HepG2 (cell line): Measurements from ENCODE around the gene CTRB2. TPM values are rescaled to one million over a fixed set of nuclear protein-coding genes. Genes with fewer than 3 reads are reported as not detected.
"Not testable (repeated sequence)": the region's sequence is repeated elsewhere in the genome, so short reads cannot be mapped to it uniquely, and the experiment has no call there.

Experiments used
- ATAC-seq: fragments of 200-7000 bp; cut with Tn5 transposase; 3 replicates; pipeline ENCODE4 v1.9.1; 2020; ENCODE audit warnings: mild to moderate bottlenecking, moderate library complexity
- BruUV-seq: library from RNA; stranded (reverse); fragments of 400-500 nt; replicated peaks from 2 replicates; lab custom pipeline; 2021; lab: Mats Ljungman, UMichigan
- CTCF ChIA-PET: fragments of 300-600 bp; formaldehyde crosslinking; extraction: SDS; loops from one replicate; lab custom pipeline; 2021; ENCODE audit warnings: low total read pairs, inconsistent platforms, low intra/inter-chr PET ratio; lab: Yijun Ruan, JAX
- POLR2A ChIA-PET: fragments of 350-600 bp; sonication (Branson Sonifier 250); formaldehyde crosslinking; loops from one replicate; lab custom pipeline; 2020; ENCODE audit warnings: antibody characterized with exemption, inconsistent platforms; lab: Yijun Ruan, JAX
- DNase-seq: peaks from one replicate; pipeline ENCODE4 v3.0.0-alpha.2; 2015; ENCODE audit warnings: low spot score
- FAIRE-seq: peaks from 3 replicates; lab custom pipeline; 2011; peaks lifted over from hg19 to GRCh38; lab: Jason Lieb, UNC
- H2AFZ ChIP-seq: one replicate; pipeline ENCODE4 v1.6.1; 2011; ENCODE audit warnings: low read length, inconsistent platforms
- H3K27ac ChIP-seq: fragments of 300-600 bp; 3 replicates; pipeline ENCODE4 v1.8.0; 2011; ENCODE audit warnings: mixed run types, mild to moderate bottlenecking, mixed read lengths, low read length, inconsistent platforms; ENCODE audit not compliant: insufficient read depth; ENCODE audit errors: extremely low read length
- H3K27me3 ChIP-seq, 2 experiments: fragments of 200-600 bp in 1 of 2; 2 replicates in 1 of 2; 3 replicates in 1 of 2; pipeline versions ENCODE4 v1.6.0 to v1.8.0; 2011; ENCODE audit warnings: low read length in 2 of 2, mild to moderate bottlenecking in 2 of 2, moderate library complexity in 2 of 2, inconsistent platforms in 1 of 2; ENCODE audit not compliant: insufficient read depth in 2 of 2, control insufficient read depth in 1 of 2
- H3K36me3 ChIP-seq, 2 experiments: fragments of 200-600 bp in 1 of 2; replicated peaks in 1 of 2; 2 replicates in 1 of 2; 3 replicates in 1 of 2; pipeline versions ENCODE4 v1.5.1 to v1.8.0; 2011; ENCODE audit warnings: low read length in 2 of 2, inconsistent platforms in 1 of 2; ENCODE audit not compliant: insufficient read depth in 2 of 2, control insufficient read depth in 1 of 2
- H3K4me1 ChIP-seq: 2 replicates; pipeline ENCODE4 v1.5.1; 2012; ENCODE audit warnings: low read length, inconsistent platforms; ENCODE audit not compliant: insufficient read depth
- H3K4me2 ChIP-seq: 2 replicates; pipeline ENCODE4 v1.6.0; 2011; ENCODE audit warnings: low read depth, low read length, inconsistent platforms
- H3K4me3 ChIP-seq, 3 experiments: fragments of 200-600 bp in 1 of 3; sonication (generic), shearing (Covaris generic) in 1 of 3; replicated peaks in 1 of 3; 2 replicates each; pipeline ENCODE4 v1.5.1; 2011 to 2016; ENCODE audit warnings: low read length in 3 of 3, inconsistent platforms in 2 of 3, low read depth in 2 of 3, mild to moderate bottlenecking in 2 of 3, control low read depth in 1 of 3, mixed read lengths in 1 of 3; ENCODE audit not compliant: insufficient read depth in 1 of 3
- H3K79me2 ChIP-seq: one replicate; pipeline ENCODE4 v1.6.1; 2011; ENCODE audit warnings: low read length, inconsistent platforms; ENCODE audit not compliant: insufficient read depth
- H3K9ac ChIP-seq: 2 replicates; pipeline ENCODE4 v1.6.0; 2011; ENCODE audit warnings: mild to moderate bottlenecking, low read depth, low read length, inconsistent platforms; ENCODE audit not compliant: insufficient read depth
- H3K9me3 ChIP-seq: 2 replicates; pipeline ENCODE4 v1.5.1; 2012; ENCODE audit warnings: mild to moderate bottlenecking, low read length
- H4K20me1 ChIP-seq: 2 replicates; pipeline ENCODE4 v1.6.0; 2011; ENCODE audit warnings: inconsistent platforms, mild to moderate bottlenecking, low read length, moderate library complexity; ENCODE audit not compliant: insufficient read depth
- ATF6 ChIP-seq: sonication (generic); formaldehyde crosslinking; conservative IDR thresholded peaks from 2 replicates; pipeline ENCODE4 v1.4.0; 2020; ENCODE audit warnings: missing genetic modification reagents
- GLMP ChIP-seq: sonication (generic); formaldehyde crosslinking; IDR thresholded peaks from 2 replicates; pipeline ENCODE4 v1.9.0; 2021; ENCODE audit warnings: missing genetic modification reagents, mild to moderate bottlenecking, borderline replicate concordance
- HBP1 ChIP-seq: IDR thresholded peaks from 2 replicates; pipeline ENCODE4 v1.6.1; 2016; ENCODE audit warnings: low read depth, control low read depth
- HNF4A ChIP-seq: sonication (generic); formaldehyde crosslinking; IDR thresholded peaks from 2 replicates; pipeline ENCODE4 v1.4.0; 2020; ENCODE audit warnings: missing genetic modification reagents
- HNRNPL ChIP-seq: fragments of 200-400 bp; formaldehyde crosslinking; IDR thresholded peaks from 2 replicates; pipeline ENCODE4 v1.6.1; 2017; ENCODE audit warnings: mild to moderate bottlenecking, low read depth, low read length
- HNRNPLL ChIP-seq: fragments of 200-400 bp; formaldehyde crosslinking; IDR thresholded peaks from 2 replicates; pipeline ENCODE4 v1.6.1; 2017; ENCODE audit warnings: mild to moderate bottlenecking, low read depth, low read length; ENCODE audit not compliant: poor library complexity, severe bottlenecking
- HOXD1 ChIP-seq: sonication (generic); formaldehyde crosslinking; IDR thresholded peaks from 2 replicates; pipeline ENCODE4 v1.5.0; 2020; ENCODE audit warnings: missing genetic modification reagents
- MEF2D ChIP-seq: sonication (generic); formaldehyde crosslinking; IDR thresholded peaks from 2 replicates; pipeline ENCODE4 v1.5.1; 2020; ENCODE audit warnings: mild to moderate bottlenecking, missing genetic modification reagents
- MLLT10 ChIP-seq: sonication (generic); formaldehyde crosslinking; IDR thresholded peaks from 2 replicates; pipeline ENCODE4 v1.4.0; 2020; ENCODE audit warnings: missing genetic modification reagents
- NR0B2 ChIP-seq: sonication (generic); formaldehyde crosslinking; IDR thresholded peaks from 2 replicates; pipeline ENCODE4 v1.4.0; 2020; ENCODE audit warnings: mild to moderate bottlenecking, missing genetic modification reagents
- RFXAP ChIP-seq: sonication (generic); formaldehyde crosslinking; IDR thresholded peaks from 2 replicates; pipeline ENCODE4 v1.4.0; 2020; ENCODE audit warnings: missing genetic modification reagents, borderline replicate concordance
- SRY ChIP-seq: sonication (generic); formaldehyde crosslinking; IDR thresholded peaks from 2 replicates; pipeline ENCODE4 v1.8.0; 2022; ENCODE audit warnings: mild to moderate bottlenecking, missing genetic modification reagents
- WGBS: methylation state at CpG from one replicate; pipeline ENCODE4 v1.1.6; 2017; ENCODE audit warnings: low lambda C conversion rate; 5-methylcytosine and 5-hydroxymethylcytosine counted together
- in situ Hi-C: cut with HindIII; loops from 2 replicates; pipeline ENCODE4 v1.10.0; 2017; ENCODE audit warnings: low pct_unique_long_range_greater_than_20kb; ENCODE audit not compliant: extremely low pct_ligation_motif_present
- intact Hi-C: fragments of 100-400 bp; cut with micrococcal nuclease; formaldehyde crosslinking; loops from one replicate; pipeline ENCODE4 v1.10.0; 2022; ENCODE audit not compliant: unreplicated experiment
- polyA plus RNA-seq, 8 experiments: library from polyadenylated mRNA; depleted of rRNA in 3 of 8; stranded (reverse) in 7 of 8; unstranded in 1 of 8; fragments of >200 nt; fragmentation: Illumina TruSeq in 4 of 8; extraction: Trizol in 4 of 8; gene quantifications; 2 replicates each; pipeline versions ENCODE4 v1.2.1 to v1.2.3, GENCODE V29; 2011 to 2016; ENCODE audit warnings: low read depth in 4 of 8, missing spikeins in 1 of 8, mixed read lengths in 1 of 8; ENCODE audit not compliant: insufficient read depth in 1 of 8
- total RNA-seq, 5 experiments: library from RNA; depleted of rRNA; stranded (reverse); fragments of >200 nt; fragmentation: Illumina TruSeq; extraction: Trizol; gene quantifications; 2 replicates each; pipeline ENCODE4 v1.2.3, GENCODE V29; 2016; ENCODE audit warnings: low read depth in 1 of 5

Gene CTRB2
- total and polyA plus RNA-seq, 2 of the 13 experiments (the other 11 are each of a cell fraction or from before 2014, with no cell fraction given): 0.13 TPM; not detected in 1

GRCh38 chr16:75223129-75223528, 16.2 kb upstream of the CTRB2 start:
- H4K20me1 ChIP-seq, H3K4me3 ChIP-seq, ATAC-seq, H3K9ac ChIP-seq, H3K9me3 ChIP-seq, FAIRE-seq, DNase-seq, POLR2A ChIA-PET, intact Hi-C loops, H3K79me2 ChIP-seq, BruUV-seq, H3K4me2 ChIP-seq, in situ Hi-C loops, H2AFZ ChIP-seq, CTCF ChIA-PET, H3K36me3 ChIP-seq, H3K27ac ChIP-seq: not testable (repeated sequence)
- peaks cover 10 to 34% of the 10 kb centered on the region in 2 experiments for H3K27me3 ChIP-seq
- H3K4me1 ChIP-seq: peaks cover 43% of the 10 kb centered on the region
- no CpG with 5 or more reads among the region's 20 CpGs for WGBS

- H3K36me3 ChIP-seq: no peaks in the 10 kb centered on the region
- WGBS: 35% methylated on average over 15 of the region's 16 CpGs
- no peaks in the 10 kb centered on the region for H3K9me3 ChIP-seq
- ATAC-seq (no peak), DNase-seq (no peak), FAIRE-seq (no peak)
- H3K9ac ChIP-seq: no peak overlapping the region; the same call in 1 of the 2 replicates
- BruUV-seq: no TSS peak
- peak overlapping the region; percentile 71 for H3K4me2 ChIP-seq
- in situ Hi-C loops (no loop called here), intact Hi-C loops (no loop called here)
- peak overlapping the region in 1 of 3 experiments; percentile 46; a peak in 3 of 6 replicates for H3K4me3 ChIP-seq
- no peaks in the 10 kb centered on the region for H4K20me1 ChIP-seq
- H3K4me1 ChIP-seq: peaks cover 51% of the 10 kb centered on the region
- no peak overlapping the region for H2AFZ ChIP-seq
- H3K27ac ChIP-seq: no peak overlapping the region
- POLR2A ChIA-PET: no interaction called here
- CTCF ChIA-PET: no interaction called here
- peaks cover 11 to 39% of the 10 kb centered on the region in 2 experiments for H3K27me3 ChIP-seq
- H3K79me2 ChIP-seq: no peaks in the 10 kb centered on the region
- no peak for TF ChIP-seq NR0B2 (CRISPR knock-in tag)
- peak; percentile 9; the same call in 1 of the 2 replicates for TF ChIP-seq HNF4A (CRISPR knock-in tag)
- no peak for TF ChIP-seq ATF6 (CRISPR knock-in tag)
- TF ChIP-seq RFXAP (CRISPR knock-in tag): no peak
- peak; percentile 22 for TF ChIP-seq HNRNPLL
- no peak for TF ChIP-seq GLMP
- TF ChIP-seq HOXD1 (CRISPR knock-in tag): no peak
- TF ChIP-seq MEF2D (CRISPR knock-in tag): 0 out of 2 replicates have a peak, but pooled peaks have one; percentile 36
- no peak for TF ChIP-seq MLLT10 (CRISPR knock-in tag)
- 0 out of 2 replicates have a peak, but pooled peaks have one; percentile 3 for TF ChIP-seq HNRNPL
- no peak for TF ChIP-seq HBP1
- TF ChIP-seq SRY (CRISPR knock-in tag): no peak
Observed at GRCh38 chr16:75222271-75222783, 15.4 kb upstream of the CTRB2 start.
